Measurements from ENCODE around the gene ESRRA. TPM values are rescaled to one million over a fixed set of nuclear protein-coding genes. Genes with fewer than 3 reads are reported as not detected.

Gene ESRRA
- total and polyA plus RNA-seq, 9 of the 15 experiments (the other 6 are each of a cell fraction or from before 2014, with no cell fraction given) = 0.27 to 89.7 (median 23.7) TPM

GRCh38 chr11:64358907-64359711, 53.8 kb downstream of the ESRRA start, which contains the start of gene RPS6KA4 (continued):
- TF ChIP-seq GTF2E2 (tag; IDR thresholded peaks at IDR 0.05) (0 out of 2 replicates have a peak, but pooled peaks have one; percentile 29), ZNF592 (IDR thresholded peaks at IDR 0.05) (peak; percentile 64; the same call in 1 of the 2 replicates)
